Measurements from ENCODE around the gene KDM7A.
A peak's percentile ranks its signal among the peaks of the same experiment; 100 is the strongest.
"Not testable (repeated sequence)": the region's sequence is repeated elsewhere in the genome, so short reads cannot be mapped to it uniquely, and the experiment has no call there.

Gene KDM7A

GRCh38 chr7:140176811-140177702 lies at the start of gene KDM7A:
TSS of gene KDM7A (minus strand) at chr7:140176983. CDS start at chr7:140176937, 46 bp downstream.
- DNase-seq (ENCODE audit: low read depth in 3 of 3), result peak; percentile 77 to 88 (median 83)

GRCh38 chr7:140225562-140226249 lies 48.9 kb upstream of the KDM7A start:
- DNase-seq (ENCODE audit: low read depth in 3 of 3), result no peak

- DNase-seq (ENCODE audit: low read depth in 3 of 3), result no peak
Measured at GRCh38 chr7:140223515-140224221, 46.9 kb upstream of the KDM7A start.

- DNase-seq (ENCODE audit: low read depth in 3 of 3), result no peak
Measured at GRCh38 chr7:140222814-140223213, 46.0 kb upstream of the KDM7A start.

GRCh38 chr7:140219672-140220524 lies 43.1 kb upstream of the KDM7A start:
- DNase-seq (ENCODE audit: low read depth in 3 of 3), result no peak

GRCh38 chr7:140218656-140219055 lies 41.9 kb upstream of the KDM7A start:
- DNase-seq (ENCODE audit: low read depth in 3 of 3), result no peak

- DNase-seq (ENCODE audit: low read depth in 3 of 3), result no peak
Measured at GRCh38 chr7:140217750-140218501, 41.1 kb upstream of the KDM7A start.

GRCh38 chr7:140215281-140215680 lies 38.5 kb upstream of the KDM7A start:
- no peak for DNase-seq (ENCODE audit: low read depth in 3 of 3)

GRCh38 chr7:140214075-140214684 lies 37.4 kb upstream of the KDM7A start:
- no peak for DNase-seq (ENCODE audit: low read depth in 3 of 3)

- no peak for DNase-seq (ENCODE audit: low read depth in 3 of 3)
Measured at GRCh38 chr7:140213684-140214074, 36.9 kb upstream of the KDM7A start.

GRCh38 chr7:140212100-140212881 lies 35.5 kb upstream of the KDM7A start:
- DNase-seq (ENCODE audit: low read depth in 3 of 3), result no peak

- no peak for DNase-seq (ENCODE audit: low read depth in 3 of 3)
Measured at GRCh38 chr7:140211698-140212097, 34.9 kb upstream of the KDM7A start.

GRCh38 chr7:140209866-140210609 lies 33.3 kb upstream of the KDM7A start:
- peak in 1 of 3 experiments; percentile 62 for DNase-seq (ENCODE audit: low read depth in 3 of 3)

- DNase-seq (ENCODE audit: low read depth in 3 of 3), result no peak
Measured at GRCh38 chr7:140206616-140207389, 30.0 kb upstream of the KDM7A start.

- no peak for DNase-seq (ENCODE audit: low read depth in 3 of 3)
Measured at GRCh38 chr7:140205600-140205999, 28.8 kb upstream of the KDM7A start.

- DNase-seq (ENCODE audit: low read depth in 3 of 3), result no peak
Measured at GRCh38 chr7:140203556-140203955, 26.8 kb upstream of the KDM7A start.

GRCh38 chr7:140202942-140203341 lies 26.2 kb upstream of the KDM7A start:
- not testable (repeated sequence) for DNase-seq (ENCODE audit: low read depth in 3 of 3)

GRCh38 chr7:140201393-140201792 lies 24.6 kb upstream of the KDM7A start:
- no peak for DNase-seq (ENCODE audit: low read depth in 3 of 3)
